HTERT RPE-1 (cell line): ENCODE results near the gene SSTR5.

ENCODE experiments used
- in situ Hi-C: fragments of 300-500 bp; cut with MboI; formaldehyde crosslinking; loops from 4 replicates; pipeline ENCODE4 v1.14.3; 2020; ENCODE audit warnings: low sequenced_read_pairs

The SSTR5 gene

GRCh38 chr16:1121009-1121408 is 48.5 kb downstream of the SSTR5 start:
- in situ Hi-C loops: no loop called here

DNA sequence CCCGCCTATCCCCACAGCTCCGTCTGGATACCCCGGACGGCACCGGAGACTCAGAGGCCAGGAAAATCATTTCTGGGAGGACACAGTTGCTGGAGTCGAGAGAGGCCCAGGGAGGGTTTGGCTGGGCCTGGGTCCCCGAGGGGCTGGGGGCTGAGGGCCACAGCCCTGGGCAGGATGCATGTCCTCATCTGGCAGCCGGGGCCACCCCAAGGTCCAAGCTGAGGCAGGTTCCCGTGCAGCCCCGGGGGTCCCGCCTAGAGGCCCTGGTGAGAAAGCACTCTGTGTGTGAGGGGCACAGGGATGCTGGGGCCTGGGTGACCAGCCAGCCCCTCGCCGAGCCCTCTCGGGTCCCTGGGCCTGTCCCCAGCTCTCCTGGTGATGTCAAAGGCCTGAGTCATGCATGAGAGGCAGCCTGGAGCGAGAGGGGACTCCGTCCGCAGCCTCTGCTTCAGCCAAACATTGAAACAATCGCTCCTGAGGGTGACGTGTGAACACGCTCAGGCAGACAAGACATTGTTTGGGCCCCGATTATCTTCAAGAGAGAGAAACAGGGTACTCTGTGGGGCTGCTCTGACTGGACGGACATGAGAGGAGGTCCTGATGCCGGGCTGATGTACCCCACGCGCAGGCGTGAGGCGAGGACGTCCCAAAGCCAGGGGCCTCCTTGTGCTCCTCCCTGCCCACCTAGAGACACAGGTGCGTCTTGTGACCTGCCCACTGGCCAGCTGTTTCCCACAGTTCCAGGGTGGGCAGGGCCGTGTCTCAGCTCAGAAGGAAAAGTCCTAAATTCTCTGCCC is 49.3 kb downstream of the SSTR5 start:
- in situ Hi-C loops: no loop called here

- in situ Hi-C loops: no loop called here
These were observed 49.8 kb downstream of the SSTR5 start for GRCh38 chr16:1122398-1122765.

DNA sequence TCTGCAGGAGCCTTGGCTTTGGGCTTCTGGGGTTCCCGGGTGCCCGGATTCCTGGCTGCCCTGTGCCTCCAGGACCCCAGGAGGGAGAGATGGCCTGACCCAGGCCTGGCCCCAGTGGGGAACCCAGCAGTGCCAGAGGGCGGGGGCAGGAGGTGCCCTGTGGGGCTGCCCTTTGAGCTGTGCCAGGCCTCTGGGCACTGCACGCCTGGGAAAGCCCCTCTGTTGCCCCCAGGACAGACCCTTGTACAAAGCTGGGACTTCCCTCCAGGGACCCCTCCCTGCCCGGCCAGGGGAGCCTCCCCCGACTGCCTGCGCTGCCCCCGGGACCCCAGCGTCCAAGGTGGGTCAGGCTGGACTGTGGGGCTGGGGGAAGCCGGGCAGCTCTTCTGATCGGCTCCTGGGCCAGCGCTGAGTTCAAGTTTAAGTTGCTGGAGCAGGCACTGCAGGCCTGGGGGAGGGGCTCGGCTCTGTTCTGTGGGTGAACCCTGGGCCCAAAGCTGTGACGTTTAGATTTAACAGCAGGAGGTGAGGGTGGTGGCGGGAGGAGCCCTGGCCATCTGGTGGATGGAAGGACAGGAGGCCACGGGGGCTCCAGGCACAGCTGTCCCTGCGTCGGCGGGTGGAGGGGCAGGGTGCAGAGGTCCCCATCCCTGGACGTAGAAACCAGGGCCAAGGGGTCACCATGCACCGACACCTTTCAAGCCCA is 51.1 kb downstream of the SSTR5 start:
- in situ Hi-C loops: no loop called here

- in situ Hi-C loops: no loop called here
These were observed 51.7 kb downstream of the SSTR5 start for GRCh38 chr16:1124291-1124690.

DNA sequence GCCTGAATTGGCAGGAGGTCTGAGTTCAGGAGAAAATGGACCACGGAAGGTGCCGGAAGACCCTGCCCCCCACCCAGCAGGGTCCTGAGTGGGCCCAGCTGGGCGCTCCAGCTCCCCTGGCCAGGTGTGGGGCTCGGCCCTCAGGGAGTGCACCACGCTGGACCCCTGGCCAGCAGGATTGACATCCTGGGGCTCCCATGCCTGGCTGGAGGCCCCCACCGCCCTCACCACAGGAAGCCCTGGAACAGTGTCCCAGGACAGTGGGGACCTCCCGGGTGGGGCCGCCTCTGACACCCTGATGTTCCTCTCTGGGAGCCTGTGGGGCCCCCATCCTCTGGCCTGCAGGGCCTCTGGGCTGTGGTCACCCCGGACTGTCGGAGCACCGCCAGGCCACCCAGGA is 52.2 kb downstream of the SSTR5 start:
- in situ Hi-C loops: no loop called here

DNA sequence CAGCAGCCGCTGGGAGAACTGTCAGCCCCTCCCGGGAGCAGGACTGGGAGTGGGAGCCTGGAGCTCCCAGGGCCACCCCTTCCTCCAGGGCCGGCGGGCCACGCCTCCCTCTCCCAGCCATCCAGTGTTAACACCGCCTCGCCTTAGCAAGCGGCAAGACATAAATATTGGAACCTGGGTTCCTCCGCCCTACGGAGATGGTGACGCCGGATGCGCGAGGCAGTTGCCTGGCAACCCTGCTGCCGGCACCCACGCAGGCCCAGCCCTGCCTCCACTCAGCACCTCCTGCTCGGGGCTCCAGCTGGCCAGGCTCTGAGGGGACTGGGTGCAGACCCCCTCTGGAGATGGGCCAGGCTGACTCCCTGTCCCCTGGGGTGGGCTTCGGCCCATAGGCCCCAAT is 52.9 kb downstream of the SSTR5 start:
- in situ Hi-C loops: no loop called here

DNA sequence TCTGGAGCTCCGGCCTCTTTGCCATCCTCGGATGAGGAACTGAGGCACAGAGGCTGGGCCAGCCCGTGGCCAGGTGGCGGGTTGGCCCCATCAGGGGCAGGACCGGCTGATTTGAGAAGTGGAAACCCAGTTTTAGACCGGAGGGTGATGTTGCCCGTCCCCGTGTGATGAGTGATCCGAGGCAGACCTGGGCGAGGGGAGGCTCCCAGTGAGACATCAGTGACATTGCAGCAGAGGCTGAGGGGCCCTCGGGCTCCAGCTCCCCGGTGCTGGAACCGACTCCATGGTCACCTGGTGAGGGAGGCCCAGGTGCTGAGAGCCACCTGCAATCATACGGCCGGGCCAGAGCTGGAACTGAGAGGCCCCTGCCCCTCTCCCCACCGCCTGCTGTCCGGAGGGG is 53.5 kb downstream of the SSTR5 start:
- in situ Hi-C loops: no loop called here

DNA sequence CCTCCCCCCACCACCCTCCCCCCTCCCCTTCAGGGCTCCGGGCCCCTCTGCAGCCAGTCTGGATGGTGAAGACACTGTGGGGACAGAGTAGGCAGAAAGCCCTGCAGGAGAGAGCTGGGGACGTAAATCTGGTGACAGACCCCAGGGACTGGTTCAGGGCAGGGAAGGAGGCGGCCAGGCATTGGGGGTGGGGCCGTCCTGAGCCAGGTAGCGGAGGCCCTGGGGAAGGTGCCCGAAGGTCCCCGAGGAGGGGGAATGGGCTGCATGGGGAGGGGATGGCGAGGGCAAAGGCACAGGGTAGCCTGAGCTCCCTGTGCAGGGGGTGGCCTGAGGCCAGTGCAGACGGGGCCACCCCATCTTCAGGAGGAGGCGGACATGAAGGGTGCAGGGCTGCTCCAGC is 54.0 kb downstream of the SSTR5 start:
- in situ Hi-C loops: no loop called here

DNA sequence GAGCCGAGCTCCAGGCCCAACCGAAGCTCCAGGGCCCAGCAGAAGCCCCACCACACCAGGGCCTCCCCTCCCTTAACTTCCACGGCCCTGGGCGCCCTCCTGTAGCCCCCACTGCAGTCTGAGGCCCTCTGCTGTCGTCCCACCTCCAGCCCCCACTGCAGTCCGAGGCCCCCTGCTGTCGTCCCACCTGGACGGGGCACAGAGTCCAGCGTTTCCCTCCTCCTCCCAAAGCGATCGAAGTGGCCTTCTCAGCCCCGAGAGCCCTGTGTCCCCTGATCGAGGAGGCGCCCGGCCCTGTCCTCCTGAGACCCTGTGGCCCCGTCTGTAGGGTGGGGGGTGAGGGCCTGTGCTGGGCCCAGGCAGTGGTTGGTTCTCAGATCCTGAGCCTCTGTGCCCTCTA is 54.6 kb downstream of the SSTR5 start:
- in situ Hi-C loops: no loop called here

DNA sequence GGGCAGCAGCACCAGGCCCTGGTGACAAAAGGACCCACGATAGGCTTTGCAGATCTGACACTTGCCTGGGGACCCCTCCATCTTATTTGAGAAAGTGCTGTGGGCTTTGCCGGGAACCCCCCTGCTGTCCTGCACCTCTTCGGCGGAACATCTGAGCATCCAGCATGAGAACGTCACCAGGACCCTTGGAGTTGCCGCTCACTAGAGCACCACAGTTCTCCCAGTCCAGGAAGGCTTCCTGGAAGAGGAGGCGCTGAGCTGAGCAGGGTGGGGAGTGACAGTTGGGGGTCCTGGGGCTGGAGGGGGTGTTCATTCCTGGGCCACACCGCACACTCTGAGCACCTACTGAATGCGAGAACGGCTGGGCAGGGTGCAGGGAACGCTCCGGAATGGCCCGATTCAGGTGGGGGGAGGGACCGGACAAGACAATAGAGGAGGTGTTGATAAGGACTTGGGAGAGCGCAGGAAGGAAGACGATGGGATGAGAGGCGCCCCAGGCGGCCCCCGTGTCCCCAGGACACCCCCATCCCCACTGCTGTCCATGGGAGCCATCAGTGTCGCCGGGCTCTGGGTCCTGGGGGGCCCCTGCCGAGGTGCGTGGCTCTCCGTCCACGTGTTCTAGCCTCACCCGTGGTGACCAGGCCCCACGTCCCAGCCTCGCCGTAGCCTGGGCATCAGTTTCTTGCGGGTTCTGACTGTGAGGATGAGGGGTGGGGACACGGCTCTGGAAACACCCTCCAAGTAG is 55.6 kb downstream of the SSTR5 start:
- in situ Hi-C loops: no loop called here

DNA sequence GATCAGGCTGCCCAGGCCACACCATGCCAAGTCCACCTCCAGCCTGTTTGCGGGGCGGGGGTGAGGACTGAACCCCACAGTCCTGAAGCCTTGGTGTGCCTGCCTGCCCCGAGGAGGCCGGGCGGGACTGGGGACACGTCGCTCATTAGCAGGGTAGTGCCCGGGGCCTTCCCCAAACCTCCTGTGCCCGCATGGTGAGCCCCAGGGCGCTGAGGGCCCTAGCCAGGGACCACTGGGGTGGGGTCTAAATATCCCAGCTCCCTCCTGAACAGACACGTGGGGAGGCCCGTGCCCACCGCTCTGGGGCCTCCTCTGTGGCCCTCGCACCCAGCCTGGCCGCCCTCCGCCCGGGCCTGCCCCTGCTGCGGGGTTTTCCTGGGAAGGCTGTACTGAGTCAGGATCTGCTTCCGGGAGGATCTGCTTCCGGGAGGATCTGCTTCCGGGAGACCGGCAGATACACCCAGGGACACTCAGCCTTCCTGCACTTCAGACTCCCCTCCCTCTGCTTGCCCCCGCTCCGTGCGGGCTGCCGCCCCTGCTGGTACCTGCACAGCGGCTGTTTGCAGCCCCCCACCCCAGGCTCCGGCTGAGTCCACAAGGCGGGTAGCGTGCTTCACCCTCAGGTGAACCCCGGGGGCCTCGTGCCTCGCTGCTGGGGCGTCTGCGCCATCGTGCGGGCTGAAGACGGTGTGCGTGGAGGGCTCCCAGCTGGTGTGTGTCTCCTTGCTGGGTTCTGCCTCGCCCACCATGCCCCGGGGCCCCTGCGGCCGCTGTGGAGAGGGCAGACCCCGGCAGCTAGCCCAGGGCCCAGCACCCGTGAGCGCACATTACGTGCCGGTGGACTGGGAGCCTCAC is 56.8 kb downstream of the SSTR5 start:
- in situ Hi-C loops: no loop called here

DNA sequence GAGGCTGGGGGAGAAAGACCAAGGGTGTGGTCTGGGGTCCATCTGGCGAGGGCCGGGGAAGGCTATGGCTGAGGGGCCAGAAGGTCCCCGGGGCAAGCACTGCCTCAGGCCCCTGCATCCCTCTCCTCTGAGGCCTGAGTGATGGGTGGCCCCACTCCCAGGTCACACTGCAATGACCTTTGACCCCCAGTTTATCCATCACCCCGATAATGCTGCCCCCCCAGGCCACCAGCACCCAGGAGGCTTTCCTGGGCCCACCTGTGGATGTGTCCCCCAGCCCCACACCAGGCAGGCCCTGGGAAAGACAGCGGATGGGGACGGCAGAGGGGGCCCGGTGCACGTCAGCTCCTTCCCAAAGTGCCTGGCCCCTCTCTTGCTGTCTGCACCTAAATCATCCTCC is 57.8 kb downstream of the SSTR5 start:
- in situ Hi-C loops: no loop called here
